GM18499 (cell line): ENCODE measurements around the gene PGGT1B.

Experiments
- ATAC-seq: cut with Tn5 transposase; IDR thresholded peaks from one replicate; pipeline ENCODE4 v1.9.1; 2021; ENCODE audit warnings: moderate number of reproducible peaks; ENCODE audit not compliant: insufficient read depth, unreplicated experiment

Gene PGGT1B

GRCh38 chr5:115262321-115263077 is at the start of gene PGGT1B:
TSS of gene PGGT1B (minus strand) at chr5:115262877. CDS start at chr5:115262851, 26 bp downstream.
- peak; percentile 69 for ATAC-seq

- no peak for ATAC-seq
Observed at GRCh38 chr5:115309751-115310370, 47.2 kb upstream of the PGGT1B start.

- no peak for ATAC-seq
Observed at GRCh38 chr5:115308815-115309214, 46.1 kb upstream of the PGGT1B start.

GRCh38 chr5:115306011-115306536 is 43.4 kb upstream of the PGGT1B start:
- no peak for ATAC-seq

GRCh38 chr5:115304496-115304895 is 41.8 kb upstream of the PGGT1B start:
- no peak for ATAC-seq

DNA sequence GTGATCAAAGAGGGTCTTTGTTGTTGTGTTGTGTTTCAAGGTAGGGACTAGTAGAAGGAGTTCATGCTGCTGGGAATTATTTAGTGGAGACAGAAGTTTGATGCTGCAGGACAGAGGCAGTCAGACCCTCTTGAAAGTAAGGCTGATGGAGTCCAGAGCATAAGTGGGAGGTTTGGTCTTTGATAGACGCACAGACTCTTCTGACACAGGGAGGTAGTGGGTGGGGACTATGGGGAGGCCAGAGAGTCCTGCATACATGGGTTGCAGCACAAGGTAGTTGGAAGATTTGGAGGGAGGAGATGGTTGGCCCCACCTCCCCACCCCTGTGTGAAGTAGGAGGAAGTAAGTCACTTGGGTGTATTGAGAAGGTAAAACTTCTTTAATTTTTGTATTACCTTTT is 36.1 kb upstream of the PGGT1B start:
- no peak for ATAC-seq

- no peak for ATAC-seq
Observed at GRCh38 chr5:115297031-115297430, 34.4 kb upstream of the PGGT1B start.

DNA sequence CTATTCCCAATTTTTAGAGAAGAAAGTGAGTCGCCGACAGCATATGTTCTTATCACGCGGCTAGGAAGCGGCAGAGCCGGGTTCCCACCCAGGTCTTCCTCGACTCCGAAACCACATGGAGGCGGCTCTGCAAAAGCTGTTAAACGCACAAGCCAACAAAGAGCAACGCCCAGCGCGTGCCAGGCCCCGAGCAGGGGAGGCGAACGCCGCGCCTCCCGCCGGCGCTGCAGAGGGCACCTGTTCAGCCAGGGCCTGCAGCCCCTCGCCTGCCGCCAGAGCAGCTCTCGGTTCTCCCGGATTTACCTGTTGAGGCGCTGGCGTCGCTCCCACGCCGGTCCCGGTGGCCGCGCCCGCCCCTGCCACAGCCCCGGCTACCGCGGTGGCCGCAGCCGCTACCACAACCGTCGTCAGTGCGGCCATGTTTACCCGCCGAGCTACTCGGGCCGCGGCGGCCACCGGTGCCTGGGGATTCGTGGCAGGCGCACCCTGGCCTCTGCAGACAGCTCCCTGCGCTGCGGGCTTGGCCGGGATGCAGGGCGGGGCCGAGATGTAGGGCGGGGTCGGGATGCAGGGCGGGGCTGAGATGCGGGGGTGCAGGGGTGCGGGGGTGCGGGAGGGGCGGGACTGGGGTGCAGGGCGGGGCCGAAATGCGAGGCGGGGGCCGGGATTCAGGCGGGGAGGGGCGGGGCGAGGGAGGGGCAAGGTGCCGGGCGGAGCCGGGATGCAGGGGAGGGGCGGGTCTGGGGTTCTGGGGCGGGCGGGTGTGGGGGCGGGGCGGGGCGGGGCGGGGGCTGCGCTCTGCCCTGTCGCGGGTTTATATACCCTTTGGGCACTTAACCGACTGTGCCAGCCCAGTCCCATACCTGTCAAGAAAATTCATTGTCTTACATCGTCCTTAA is 33.7 kb upstream of the PGGT1B start, which contains the start of gene CCDC112:
CCDC112 (minus strand) TSS at position 531 of the 899 bp plus-strand sequence; CDS start at position 420, 111 bp downstream.
- ATAC-seq: peak; percentile 64

DNA sequence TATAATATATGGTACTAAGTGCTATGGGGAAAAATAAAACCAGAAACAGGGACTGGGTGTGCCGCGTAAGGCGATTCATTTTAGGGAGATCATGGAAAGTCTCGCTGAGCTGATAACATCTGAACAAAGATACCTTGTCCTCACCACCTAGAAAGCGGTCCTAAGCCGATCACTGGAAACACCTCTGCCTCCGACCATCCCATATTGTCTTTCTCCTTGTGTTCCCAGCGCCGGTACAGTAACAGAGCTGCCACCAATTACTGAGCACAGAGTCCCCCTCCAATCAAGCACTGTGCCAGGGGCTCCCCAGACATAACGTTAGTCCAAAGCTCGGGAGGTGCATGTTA is 33.1 kb upstream of the PGGT1B start:
- ATAC-seq: peak; percentile 8

DNA sequence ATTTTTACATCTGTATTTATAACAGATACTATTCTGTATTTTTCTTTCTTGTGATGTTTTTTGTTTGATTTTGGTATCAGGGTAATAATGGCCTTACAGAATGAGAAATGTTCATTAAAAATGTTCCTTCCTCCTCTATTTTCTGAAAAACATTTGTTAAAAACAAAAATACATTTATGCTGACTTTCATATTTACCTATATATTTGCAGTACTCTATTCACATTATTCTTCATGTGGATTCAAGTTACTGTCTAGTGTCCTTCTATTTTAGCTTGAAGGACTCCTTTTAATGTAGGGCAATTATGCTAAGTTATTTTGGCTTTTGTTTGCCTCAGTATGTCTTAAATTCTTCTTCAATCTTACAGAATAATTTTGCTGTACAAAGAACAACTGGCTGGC is 28.7 kb upstream of the PGGT1B start:
- no peak for ATAC-seq

DNA sequence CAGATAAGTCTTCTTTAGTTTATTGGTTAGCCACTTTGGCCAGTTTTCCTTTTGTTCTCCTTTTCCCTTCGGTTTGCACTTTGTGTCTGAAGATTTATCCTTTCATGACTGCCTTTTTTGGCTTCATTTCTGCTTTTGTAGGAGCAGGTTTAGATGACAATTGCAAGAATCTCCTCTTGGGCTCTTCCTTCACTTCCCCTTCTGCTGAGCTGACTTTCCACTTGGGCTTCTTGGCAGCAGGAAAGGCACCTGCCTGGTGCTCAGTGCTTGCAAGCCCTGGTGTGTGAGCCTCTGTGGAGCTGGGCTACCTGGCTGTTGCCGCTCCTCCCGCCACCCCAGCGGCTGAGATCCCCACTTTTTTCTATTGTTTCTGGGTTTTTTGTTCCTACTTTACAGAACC is 26.4 kb upstream of the PGGT1B start:
- ATAC-seq: no peak

DNA sequence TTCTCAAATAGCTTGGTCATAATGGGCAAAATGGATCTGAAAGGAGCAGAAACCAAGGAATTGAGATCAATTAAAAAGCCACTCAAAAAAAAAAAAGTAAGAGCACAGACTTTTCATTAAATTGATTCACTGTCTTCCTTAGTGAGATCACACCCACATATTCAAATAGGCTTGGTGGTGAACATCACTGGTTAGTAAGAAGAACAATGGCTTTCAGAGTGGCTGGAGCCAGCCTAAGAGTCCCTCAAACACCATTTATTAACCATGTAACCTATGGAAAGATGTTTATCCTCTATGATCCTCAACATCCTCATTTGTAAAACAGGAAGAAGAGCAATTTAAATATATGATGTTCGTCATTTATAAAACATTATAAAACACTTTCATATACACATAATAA is 21.3 kb upstream of the PGGT1B start:
- ATAC-seq: no peak

- ATAC-seq: no peak
Observed at GRCh38 chr5:115282131-115282530, 19.5 kb upstream of the PGGT1B start.

DNA sequence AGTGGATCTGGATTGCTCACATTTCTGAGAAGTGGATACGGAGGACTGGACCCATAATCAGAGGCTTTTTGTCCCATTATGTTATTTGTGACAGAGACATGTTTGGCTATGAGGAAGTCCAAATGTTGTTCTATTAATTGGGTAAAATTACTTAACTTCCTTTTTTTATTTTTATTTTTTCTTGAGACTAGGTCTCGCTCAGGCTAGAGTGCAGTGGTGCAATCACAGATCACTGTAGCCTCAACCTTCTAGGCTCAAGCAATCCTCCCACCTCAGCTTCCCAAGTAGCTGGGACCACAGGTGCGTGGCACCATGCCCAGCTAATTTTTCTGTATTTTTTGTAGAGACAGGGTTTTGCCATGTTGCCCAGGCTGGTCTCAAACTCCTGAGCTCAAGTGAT is 11.9 kb upstream of the PGGT1B start:
- no peak for ATAC-seq

GRCh38 chr5:115272297-115272958 is 9.8 kb upstream of the PGGT1B start:
- no peak for ATAC-seq

- no peak for ATAC-seq
Observed at GRCh38 chr5:115271295-115272050, 8.8 kb upstream of the PGGT1B start.

DNA sequence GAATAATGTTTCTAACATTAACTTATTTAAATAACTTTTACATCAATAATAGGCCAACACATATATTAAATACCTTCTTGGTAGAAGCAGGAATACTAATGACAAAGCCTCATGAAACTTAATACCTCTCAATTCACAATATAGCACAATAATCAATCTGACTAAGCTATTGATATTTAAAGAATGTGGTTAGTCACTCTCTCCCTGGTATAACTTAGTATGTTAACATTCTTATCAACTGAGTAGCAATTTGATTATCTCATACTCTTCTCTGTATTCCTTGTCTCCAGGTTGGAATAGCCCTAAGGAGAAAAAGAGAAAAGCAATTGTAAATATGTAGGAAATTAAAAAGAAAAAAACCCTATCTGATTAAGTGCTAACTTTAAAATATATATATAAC is 4.9 kb upstream of the PGGT1B start:
- ATAC-seq: no peak

- ATAC-seq: no peak
Observed at GRCh38 chr5:115265220-115265619, 2.5 kb upstream of the PGGT1B start.

DNA sequence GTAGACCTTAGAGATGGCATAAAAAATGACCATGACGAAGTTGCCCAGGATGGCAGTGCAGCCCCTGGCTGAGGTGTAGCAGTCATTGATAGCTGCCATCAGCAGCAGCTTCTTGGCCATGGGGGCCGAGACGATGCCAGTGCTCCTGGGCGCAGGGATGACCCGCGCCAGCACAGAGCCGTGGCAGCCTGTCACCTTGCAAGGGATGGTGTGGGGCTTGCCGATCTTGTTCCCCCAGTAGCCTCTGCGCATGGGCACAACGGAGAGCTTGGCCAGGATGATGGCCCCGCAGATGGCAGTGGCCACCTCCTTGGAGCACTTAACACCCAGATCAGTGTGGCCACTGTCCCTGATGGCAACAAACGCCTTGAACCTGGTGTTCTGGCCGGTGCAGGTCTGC is 2.1 kb upstream of the PGGT1B start:
- ATAC-seq: no peak

GRCh38 chr5:115263078-115263380 is 352 bp upstream of the PGGT1B start:
- ATAC-seq: no peak
